ENCODE data around the gene TMEM63A. TPM values are rescaled to one million over a fixed set of nuclear protein-coding genes. Genes with fewer than 3 reads are reported as not detected.

TMEM63A gene
- total and polyA plus RNA-seq, 2 donors (not counting 3 experiments of a cell fraction or from before 2014, with no cell fraction given), result 28.7 to 41.4 TPM

DNA sequence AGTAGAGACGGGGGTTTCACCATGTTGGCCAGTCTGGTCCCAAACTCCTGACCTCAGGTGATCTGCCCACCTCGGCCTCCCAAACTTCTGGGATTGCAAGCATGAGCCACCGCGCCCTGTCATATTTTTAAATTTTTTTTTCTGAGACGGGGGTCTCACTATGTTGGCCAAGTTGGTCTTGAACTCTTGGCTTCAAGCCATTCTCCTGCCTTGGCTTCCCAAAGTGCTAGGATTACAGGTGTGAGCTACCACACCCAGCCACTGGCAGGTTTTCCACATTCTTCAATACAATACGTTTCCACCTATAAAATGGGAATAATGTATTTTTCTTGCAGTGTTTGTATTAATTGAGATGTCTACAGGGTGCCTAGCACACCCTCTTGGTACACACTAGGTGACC is 10.1 kb upstream of the TMEM63A start:
- Histone ChIP-seq H3K9me1 (replicated peaks; ENCODE audit: control insufficient read depth, extremely low read depth, insufficient read depth, low read length) (no peaks in the 10 kb centered on the region), H3K79me2 (ENCODE audit: control insufficient read depth, insufficient read depth, low read length) (no peaks in the 10 kb centered on the region), H3K36me3 (ENCODE audit: control insufficient read depth in 2 of 2, extremely low read depth in 1 of 2, insufficient read depth in 2 of 2, low read length in 2 of 2) (no peaks in the 10 kb centered on the region), H3K9me3 (replicated peaks; ENCODE audit: control insufficient read depth, insufficient read depth, low read length) (no peaks in the 10 kb centered on the region), H4K20me1 (replicated peaks; ENCODE audit: control insufficient read depth, extremely low read depth, insufficient read depth, low read length) (no peaks in the 10 kb centered on the region), H3K9ac (replicated peaks; ENCODE audit: extremely low read depth, insufficient read depth, low read length) (no peak overlapping the region), H2AFZ (ENCODE audit: low read depth, low read length) (no peak overlapping the region), H3K4me2 (ENCODE audit: insufficient read depth, low read length) (no peak overlapping the region), H3K4me3 (replicated peaks in 1 of 3; ENCODE audit: insufficient read depth in 1 of 3, low read depth in 1 of 3, low read length in 3 of 3) (no peak overlapping the region), H3K27me3 (ENCODE audit: control insufficient read depth in 2 of 2, insufficient read depth in 2 of 2, low read length in 2 of 2) (no peaks in the 10 kb centered on the region), H3K4me1 (ENCODE audit: control insufficient read depth, extremely low read depth, insufficient read depth, low read length) (no peaks in the 10 kb centered on the region), H3K27ac (ENCODE audit: insufficient read depth, low read depth, low read length) (no peak overlapping the region)
- DNase-seq (ENCODE audit: low read depth, low spot score), result no peak
- ChIA-PET POLR2A (no interaction called here), CTCF (no interaction called here)
- TF ChIP-seq FOS (IDR thresholded peaks at IDR 0.05; ENCODE audit: borderline replicate concordance, insufficient read depth, low read length) (no peak), JUN (IDR thresholded peaks at IDR 0.05; ENCODE audit: borderline replicate concordance, insufficient read depth, insufficient read length, low read depth) (no peak), POLR2AphosphoS5 (IDR thresholded peaks at IDR 0.05; ENCODE audit: insufficient read depth, low read depth, low read length) (no peak), GATA2 (IDR thresholded peaks at IDR 0.05; ENCODE audit: insufficient read depth, insufficient read length, low read depth, low read length) (no peak), POLR2A (IDR thresholded peaks at IDR 0.05; ENCODE audit: low read depth, low read length) (no peak), MYC (IDR thresholded peaks at IDR 0.05; ENCODE audit: low read depth, low read length) (no peak), EZH2 (IDR thresholded peaks at IDR 0.05; ENCODE audit: borderline replicate concordance, low read depth, low read length, severe bottlenecking) (no peak), MAX (IDR thresholded peaks at IDR 0.05; ENCODE audit: insufficient read depth, insufficient read length) (no peak)
- TF ChIP-seq, protein P1, sequence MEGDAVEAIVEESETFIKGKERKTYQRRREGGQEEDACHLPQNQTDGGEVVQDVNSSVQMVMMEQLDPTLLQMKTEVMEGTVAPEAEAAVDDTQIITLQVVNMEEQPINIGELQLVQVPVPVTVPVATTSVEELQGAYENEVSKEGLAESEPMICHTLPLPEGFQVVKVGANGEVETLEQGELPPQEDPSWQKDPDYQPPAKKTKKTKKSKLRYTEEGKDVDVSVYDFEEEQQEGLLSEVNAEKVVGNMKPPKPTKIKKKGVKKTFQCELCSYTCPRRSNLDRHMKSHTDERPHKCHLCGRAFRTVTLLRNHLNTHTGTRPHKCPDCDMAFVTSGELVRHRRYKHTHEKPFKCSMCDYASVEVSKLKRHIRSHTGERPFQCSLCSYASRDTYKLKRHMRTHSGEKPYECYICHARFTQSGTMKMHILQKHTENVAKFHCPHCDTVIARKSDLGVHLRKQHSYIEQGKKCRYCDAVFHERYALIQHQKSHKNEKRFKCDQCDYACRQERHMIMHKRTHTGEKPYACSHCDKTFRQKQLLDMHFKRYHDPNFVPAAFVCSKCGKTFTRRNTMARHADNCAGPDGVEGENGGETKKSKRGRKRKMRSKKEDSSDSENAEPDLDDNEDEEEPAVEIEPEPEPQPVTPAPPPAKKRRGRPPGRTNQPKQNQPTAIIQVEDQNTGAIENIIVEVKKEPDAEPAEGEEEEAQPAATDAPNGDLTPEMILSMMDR (IDR thresholded peaks at IDR 0.05; ENCODE audit: extremely low read depth in 1 of 2, insufficient read depth in 1 of 2, low read depth in 1 of 2, low read length in 2 of 2), result no peak
- FAIRE-seq, result no peak
- dilution Hi-C loops (cut with MboI; ENCODE audit: extremely low pct_ligation_motif_present, low sequenced_read_pairs) (no loop called here), intact Hi-C loops (cut with micrococcal nuclease) (no loop called here)
- no TSS peak for BruUV-seq (replicated peaks)

All from endothelial cell of umbilical vein (primary cell).